Measurements from ENCODE around the gene TENM4.

Gene TENM4

GRCh38 chr11:78711735-78712134 lies 729.1 kb downstream of the TENM4 start:
- no peak for ATAC-seq
- TF ChIP-seq BACH2 (CRISPR knock-in tag; IDR thresholded peaks at IDR 0.05; ENCODE audit: borderline replicate concordance) (no peak), OSR1 (CRISPR knock-in tag; IDR thresholded peaks at IDR 0.05) (no peak), ZNF565 (CRISPR knock-in tag; conservative IDR thresholded peaks at IDR 0.05; ENCODE audit: low read depth) (no peak), TCF4 (CRISPR knock-in tag; IDR thresholded peaks at IDR 0.05; ENCODE audit: borderline replicate concordance) (no peak), RARB (CRISPR knock-in tag; IDR thresholded peaks at IDR 0.05) (no peak), TOX (CRISPR knock-in tag; IDR thresholded peaks at IDR 0.05; ENCODE audit: borderline replicate concordance) (no peak), ESRRG (CRISPR knock-in tag; IDR thresholded peaks at IDR 0.05) (no peak), PATZ1 (CRISPR knock-in tag; IDR thresholded peaks at IDR 0.05; ENCODE audit: borderline replicate concordance) (no peak), ZFP3 (CRISPR knock-in tag; IDR thresholded peaks at IDR 0.05) (no peak), ZC3H10 (CRISPR knock-in tag; IDR thresholded peaks at IDR 0.05) (no peak), ZNF8 (CRISPR knock-in tag; IDR thresholded peaks at IDR 0.05) (no peak), GLIS3 (CRISPR knock-in tag; IDR thresholded peaks at IDR 0.05) (no peak)

GRCh38 chr11:78710417-78710816 lies 730.4 kb downstream of the TENM4 start:
- TF ChIP-seq CREB5 (CRISPR knock-in tag; IDR thresholded peaks at IDR 0.05; ENCODE audit: low read depth) (no peak), ARNTL (CRISPR knock-in tag; IDR thresholded peaks at IDR 0.05; ENCODE audit: borderline replicate concordance, low read depth) (no peak), ESRRG (CRISPR knock-in tag; IDR thresholded peaks at IDR 0.05) (no peak), CSRNP3 (CRISPR knock-in tag; IDR thresholded peaks at IDR 0.05) (no peak), OSR1 (CRISPR knock-in tag; IDR thresholded peaks at IDR 0.05) (no peak), CSDC2 (CRISPR knock-in tag; IDR thresholded peaks at IDR 0.05) (no peak), ZFP3 (CRISPR knock-in tag; IDR thresholded peaks at IDR 0.05) (no peak), BACH2 (CRISPR knock-in tag; IDR thresholded peaks at IDR 0.05; ENCODE audit: borderline replicate concordance) (no peak), SNAI2 (CRISPR knock-in tag; IDR thresholded peaks at IDR 0.05) (no peak), ZC3H10 (CRISPR knock-in tag; IDR thresholded peaks at IDR 0.05) (no peak), ZNF8 (CRISPR knock-in tag; IDR thresholded peaks at IDR 0.05) (no peak), ISL1 (CRISPR knock-in tag; IDR thresholded peaks at IDR 0.05) (no peak), ZNF565 (CRISPR knock-in tag; conservative IDR thresholded peaks at IDR 0.05; ENCODE audit: low read depth) (no peak), ZFP30 (CRISPR knock-in tag; IDR thresholded peaks at IDR 0.05) (no peak), TOX (CRISPR knock-in tag; IDR thresholded peaks at IDR 0.05; ENCODE audit: borderline replicate concordance) (no peak), RARB (CRISPR knock-in tag; IDR thresholded peaks at IDR 0.05) (no peak)
- no peak for ATAC-seq

GRCh38 chr11:78708388-78708787 lies 732.4 kb downstream of the TENM4 start:
- TF ChIP-seq ISL1 (CRISPR knock-in tag; IDR thresholded peaks at IDR 0.05) = no peak
- peak; percentile 38; the same call in 2 of the 3 replicates for ATAC-seq

- TF ChIP-seq POU6F1 (CRISPR knock-in tag; IDR thresholded peaks at IDR 0.05; ENCODE audit: borderline replicate concordance, low read depth) (no peak), ARNTL (CRISPR knock-in tag; IDR thresholded peaks at IDR 0.05; ENCODE audit: borderline replicate concordance, low read depth) (no peak), ESRRG (CRISPR knock-in tag; IDR thresholded peaks at IDR 0.05) (no peak), BACH2 (CRISPR knock-in tag; IDR thresholded peaks at IDR 0.05; ENCODE audit: borderline replicate concordance) (no peak), CSDC2 (CRISPR knock-in tag; IDR thresholded peaks at IDR 0.05) (no peak), CSRNP3 (CRISPR knock-in tag; IDR thresholded peaks at IDR 0.05) (no peak), ZFP30 (CRISPR knock-in tag; IDR thresholded peaks at IDR 0.05) (no peak), PPARA (CRISPR knock-in tag; IDR thresholded peaks at IDR 0.05; ENCODE audit: borderline replicate concordance) (no peak), RARB (CRISPR knock-in tag; IDR thresholded peaks at IDR 0.05) (no peak)
- ATAC-seq = no peak
Measured at GRCh38 chr11:78706551-78706950, 734.3 kb downstream of the TENM4 start.
